Right lobe of liver (tissue), 6 donors: Measurements from ENCODE around the gene DSCAM. TPM values are rescaled to one million over a fixed set of nuclear protein-coding genes. Genes with fewer than 3 reads are reported as not detected.

Experiments used
- ATAC-seq, 4 donors: fragments of 200-7000 bp; cut with Tn5 transposase; one replicate each; pipeline ENCODE4 v1.9.1; 2020; ENCODE audit warnings: mild to moderate bottlenecking in 4 of 4, moderate library complexity in 4 of 4
- DNase-seq, 3 donors: peaks; one replicate each; pipeline ENCODE4 v3.0.0-alpha.2; 2020
- H3K27ac ChIP-seq, 3 donors: fragments of 200-600 bp; one replicate each; pipeline ENCODE4 v1.8.0; 2022
- H3K27me3 ChIP-seq, 2 donors: fragments of 200-600 bp; one replicate each; pipeline ENCODE4 v1.8.0; 2022
- H3K36me3 ChIP-seq, 4 donors: fragments of 200-600 bp; sonication (generic) in 1 of 4; one replicate each; pipeline versions ENCODE4 v1.5.1 to v1.8.0; 2017 to 2022; ENCODE audit warnings: control low read depth in 1 of 4
- H3K4me1 ChIP-seq, 4 donors: fragments of 200-600 bp; sonication (generic) in 1 of 4; one replicate each; pipeline versions ENCODE4 v1.5.1 to v1.8.0; 2017 to 2022; ENCODE audit warnings: control low read depth in 1 of 4
- H3K4me3 ChIP-seq, 3 donors: fragments of 200-600 bp; one replicate each; pipeline ENCODE4 v1.8.0; 2022
- H3K9me3 ChIP-seq, 4 donors: fragments of 200-600 bp; sonication (generic) in 1 of 4; one replicate each; pipeline versions ENCODE4 v1.5.1 to v1.8.0; 2017 to 2022; ENCODE audit warnings: control low read depth in 1 of 4
- CTCF ChIP-seq, 4 donors: fragments of 200-600 bp in 3 of 4; fragments of 450-650 bp in 1 of 4; IDR thresholded peaks; one replicate each; pipeline versions ENCODE4 v1.5.1 to v1.8.0; 2016 to 2022; ENCODE audit warnings: antibody characterized with exemption in 4 of 4, mild to moderate bottlenecking in 2 of 4
- POLR2A ChIP-seq: fragments of 450-650 bp; IDR thresholded peaks from one replicate; pipeline ENCODE4 v1.6.1; 2017; ENCODE audit warnings: antibody characterized with exemption, mild to moderate bottlenecking
- WGBS: methylation state at CpG from one replicate; pipeline ENCODE4 v1.1.6; 2018; ENCODE audit warnings: low coverage, low lambda C conversion rate; ENCODE audit not compliant: insufficient coverage; ENCODE audit errors: missing lambda C conversion rate; 5-methylcytosine and 5-hydroxymethylcytosine counted together
- intact Hi-C, 2 donors: fragments of 100-400 bp; cut with DNase I; formaldehyde crosslinking; loops; one replicate each; pipeline versions ENCODE4 v1.11.2 to v1.14.1; 2022
- total RNA-seq, 6 experiments: library from RNA; depleted of rRNA in 2 of 6; stranded (reverse); fragments of >200 nt in 2 of 6; fragmentation: NEBNext Ultra II Directional in 3 of 6; extraction: Animal tissue kit (Norgen Biotek cat#: 25700) in 3 of 6; gene quantifications; one replicate each; pipeline versions ENCODE4 v1.1.0 to v1.2.4, GENCODE V29; 2016 to 2023
- donor health status: DM: no; HTN: yes; CAD: no.
- donor health status: DM: no; HTN: no; CAD: no.
- donor health status: DM: no; HTN: no; CAD: no.
- donor health status: DM: no; HTN: yes; CAD: no.
- donor health status: DM: no; HTN: yes; CAD: no.

Gene DSCAM
- total RNA-seq, 6 experiments from 2014 or later = 0.04 to 0.16 (median 0.06) TPM; not detected in 2

- ATAC-seq (peak; percentile 83 to 90 (median 85)), DNase-seq (peak; percentile 48 to 68 (median 56))
- no peak overlapping the region for H3K4me3 ChIP-seq
- peaks cover 0 to 17% (median 8%) of the 10 kb centered on the region in 4 donors for H3K4me1 ChIP-seq
- H3K27me3 ChIP-seq = peaks cover 0 to 7% of the 10 kb centered on the region in 2 donors
- intact Hi-C loops = no loop called here
- no peaks in the 10 kb centered on the region for H3K9me3 ChIP-seq
- H3K36me3 ChIP-seq = no peaks in the 10 kb centered on the region
- H3K27ac ChIP-seq = no peak overlapping the region
- no CpG with 5 or more reads among the region's 2 CpGs for WGBS
- TF ChIP-seq CTCF (IDR thresholded peaks at IDR 0.05) (no peak), POLR2A (no peak)
Observed at GRCh38 chr21:40606341-40606740, 240.6 kb downstream of the DSCAM start.

DNA sequence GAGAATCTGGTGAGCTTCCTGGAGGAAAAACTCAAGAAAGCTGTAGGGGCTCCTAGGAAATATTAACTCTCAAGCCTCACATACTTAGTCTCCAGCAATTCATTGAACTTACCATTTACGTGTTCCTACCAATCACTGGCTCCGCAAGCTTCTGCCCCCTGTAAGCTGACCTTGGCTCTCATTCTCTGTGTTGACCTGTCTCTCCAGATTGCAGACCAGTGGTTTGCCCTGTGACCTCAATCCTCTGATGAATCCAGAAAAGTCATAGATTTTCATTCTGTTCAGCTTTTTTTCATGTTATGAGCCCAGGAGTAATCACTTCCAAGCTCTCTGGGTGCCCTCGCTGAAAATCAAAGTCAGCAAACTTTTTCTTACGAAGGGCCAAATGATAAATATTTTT is 241.9 kb downstream of the DSCAM start:
- H3K4me3 ChIP-seq = no peak overlapping the region
- peaks cover 0 to 17% (median 8%) of the 10 kb centered on the region in 4 donors for H3K4me1 ChIP-seq
- ATAC-seq = peak; percentile 71 to 84 (median 80)
- intact Hi-C loops = no loop called here
- no peak for DNase-seq
- H3K36me3 ChIP-seq = no peaks in the 10 kb centered on the region
- TF ChIP-seq CTCF (IDR thresholded peaks at IDR 0.05) = no peak
- no peak for TF ChIP-seq POLR2A
- H3K27me3 ChIP-seq = peaks cover 0 to 4% of the 10 kb centered on the region in 2 donors
- H3K27ac ChIP-seq = no peak overlapping the region
- no peaks in the 10 kb centered on the region for H3K9me3 ChIP-seq
- 27% methylated on average over 4 of the region's 4 CpGs for WGBS

GRCh38 chr21:40603774-40604173 is 243.2 kb downstream of the DSCAM start:
- WGBS = 73% methylated on average over 1 of the region's 1 CpG
- Histone ChIP-seq H3K4me1 (peaks cover 0 to 17% (median 8%) of the 10 kb centered on the region in 4 donors), H3K36me3 (no peaks in the 10 kb centered on the region), H3K9me3 (no peaks in the 10 kb centered on the region), H3K27me3 (no peaks in the 10 kb centered on the region), H3K4me3 (no peak overlapping the region), H3K27ac (no peak overlapping the region)
- DNase-seq (no peak), ATAC-seq (no peak)
- TF ChIP-seq POLR2A (no peak), CTCF (IDR thresholded peaks at IDR 0.05) (no peak)
- intact Hi-C loops = no loop called here

DNA sequence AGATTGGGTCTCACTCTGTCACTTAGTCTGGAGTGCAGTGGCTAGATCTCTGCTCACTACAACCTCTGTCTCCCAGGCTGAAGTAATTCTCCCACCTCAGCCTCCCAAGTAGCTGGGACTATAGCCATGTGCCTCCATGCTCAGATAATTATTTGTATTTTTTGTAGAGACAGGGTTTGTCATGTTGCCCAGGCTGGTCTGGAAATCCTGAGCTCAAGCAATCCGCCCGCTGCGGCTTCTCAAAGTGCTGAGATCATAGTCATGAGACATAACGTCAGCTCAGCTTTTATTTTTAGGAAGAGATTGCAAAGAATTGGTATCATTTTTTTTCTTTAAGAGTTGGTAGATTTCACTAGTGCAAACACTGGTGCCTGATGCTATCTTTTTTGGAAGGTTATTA is 244.9 kb downstream of the DSCAM start:
- DNase-seq = no peak
- ATAC-seq = no peak
- H3K27me3 ChIP-seq = no peaks in the 10 kb centered on the region
- no peak overlapping the region for H3K4me3 ChIP-seq
- no peak overlapping the region for H3K27ac ChIP-seq
- no peak for TF ChIP-seq POLR2A
- WGBS = 92% methylated on average over 4 of the region's 4 CpGs
- H3K9me3 ChIP-seq = no peaks in the 10 kb centered on the region
- H3K4me1 ChIP-seq = peaks cover 0 to 17% (median 8%) of the 10 kb centered on the region in 4 donors
- H3K36me3 ChIP-seq = no peaks in the 10 kb centered on the region
- intact Hi-C loops = no loop called here

DNA sequence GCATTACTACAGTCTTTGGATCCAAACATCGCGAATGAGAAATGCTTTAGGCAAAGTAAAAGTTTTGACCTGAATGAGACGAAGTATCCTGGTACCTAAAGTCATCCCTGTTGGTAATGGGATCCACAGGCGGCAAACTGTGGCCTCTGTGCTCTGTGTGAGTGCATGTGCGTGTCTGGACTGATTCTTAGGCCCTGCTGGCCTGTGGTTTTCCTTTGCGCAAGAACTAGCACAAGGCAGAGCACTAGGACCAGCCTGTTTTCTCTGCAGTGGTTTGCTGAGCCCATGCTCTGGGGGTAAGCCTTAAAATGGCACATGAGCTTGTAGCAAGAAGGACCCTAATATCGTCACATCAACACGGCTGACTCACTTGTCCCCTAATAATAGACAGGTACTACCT is 251.2 kb downstream of the DSCAM start:
- H3K27me3 ChIP-seq = no peaks in the 10 kb centered on the region
- intact Hi-C loops = no loop called here

More for the DNA sequence above, 251.2 kb downstream of the DSCAM start:
- Histone ChIP-seq H3K9me3 (no peaks in the 10 kb centered on the region), H3K36me3 (no peaks in the 10 kb centered on the region), H3K4me1 (no peaks in the 10 kb centered on the region), H3K4me3 (no peak overlapping the region), H3K27ac (no peak overlapping the region)
- DNase-seq = no peak
- ATAC-seq = no peak
- 68% methylated on average over 7 of the region's 8 CpGs for WGBS
- TF ChIP-seq POLR2A = no peak
- no peak for TF ChIP-seq CTCF (IDR thresholded peaks at IDR 0.05)
